OCI-LY7 (cell line): ENCODE data around the gene NDUFB2. TPM values are rescaled to one million over a fixed set of nuclear protein-coding genes. Genes with fewer than 3 reads are reported as not detected.

Source experiments
- BruUV-seq: library from RNA; stranded (reverse); fragments of 400-500 nt; replicated peaks from 2 replicates; lab custom pipeline; 2021; lab: Mats Ljungman, UMichigan
- CTCF ChIA-PET: fragments of 300-600 bp; sonication (Branson Sonifier 250); formaldehyde crosslinking; loops from one replicate; lab custom pipeline; 2022; ENCODE audit warnings: antibody characterized with exemption; ENCODE audit not compliant: unreplicated experiment; lab: Charles Lee
- POLR2A ChIA-PET: fragments of 300-600 bp; sonication (Branson Sonifier 250); formaldehyde crosslinking; loops from one replicate; lab custom pipeline; 2022; ENCODE audit warnings: antibody characterized with exemption; lab: Charles Lee
- DNase-seq: peaks from one replicate; pipeline ENCODE4 v3.0.0-alpha.2; 2015; ENCODE audit warnings: low spot score
- H2AFZ ChIP-seq: fragments of 200-600 bp; sonication (generic), shearing (Covaris generic); 2 replicates; pipeline ENCODE4 v1.6.1; 2014; ENCODE audit warnings: mild to moderate bottlenecking, antibody characterized with exemption, low read length, moderate library complexity
- H3K27ac ChIP-seq: fragments of 200-600 bp; sonication (generic); 2 replicates; pipeline ENCODE4 v1.5.1; 2014; ENCODE audit warnings: mixed run types, low read depth, mild to moderate bottlenecking, moderate library complexity, low read length, inconsistent platforms; ENCODE audit not compliant: poor library complexity, severe bottlenecking
- H3K36me3 ChIP-seq: fragments of 200-600 bp; sonication (generic); 2 replicates; pipeline ENCODE4 v1.6.1; 2014; ENCODE audit warnings: mild to moderate bottlenecking, antibody characterized with exemption, low read length, moderate library complexity, mixed read lengths; ENCODE audit not compliant: insufficient read depth
- H3K4me1 ChIP-seq: fragments of 200-600 bp; sonication (generic); 2 replicates; pipeline ENCODE4 v1.5.1; 2014; ENCODE audit warnings: mild to moderate bottlenecking, low read length; ENCODE audit not compliant: insufficient read depth, poor library complexity, severe bottlenecking
- H3K4me2 ChIP-seq: fragments of 200-600 bp; sonication (generic); 2 replicates; pipeline ENCODE4 v1.6.1; 2014; ENCODE audit warnings: mild to moderate bottlenecking, low read length
- H3K4me3 ChIP-seq: fragments of 200-600 bp; sonication (generic); 2 replicates; pipeline ENCODE4 v1.5.1; 2014; ENCODE audit warnings: mild to moderate bottlenecking, low read depth, low read length; ENCODE audit not compliant: poor library complexity, severe bottlenecking
- H3K79me2 ChIP-seq: fragments of 200-600 bp; sonication (generic); 2 replicates; pipeline ENCODE4 v1.6.1; 2016; ENCODE audit warnings: low read depth, mild to moderate bottlenecking, low read length, moderate library complexity, mixed read lengths; ENCODE audit not compliant: insufficient read depth
- H3K9me2 ChIP-seq: fragments of 200-600 bp; sonication (generic); 2 replicates; pipeline ENCODE4 v1.6.1; 2016; ENCODE audit warnings: mild to moderate bottlenecking, low read length, mixed read lengths; ENCODE audit not compliant: insufficient read depth
- H3K9me3 ChIP-seq: fragments of 200-600 bp; sonication (generic); 2 replicates; pipeline ENCODE4 v1.6.1; 2014; ENCODE audit warnings: mild to moderate bottlenecking, mixed run types, low read length, mixed read lengths
- H4K20me1 ChIP-seq: fragments of 200-600 bp; sonication (generic); 2 replicates; pipeline ENCODE4 v1.6.1; 2014; ENCODE audit warnings: mild to moderate bottlenecking, antibody characterized with exemption, low read length, moderate library complexity, mixed read lengths; ENCODE audit not compliant: insufficient read depth
- EZH2phosphoT487 ChIP-seq: fragments of 200-600 bp; sonication (generic); IDR thresholded peaks from 2 replicates; pipeline ENCODE4 v1.6.1; 2018; ENCODE audit warnings: low read depth, borderline replicate concordance, mild to moderate bottlenecking, mixed run types, antibody characterized with exemption, low read length, moderate library complexity, mixed read lengths
- intact Hi-C: fragments of 100-400 bp; cut with micrococcal nuclease; formaldehyde crosslinking; loops from one replicate; pipeline ENCODE4 v1.10.0; 2022; ENCODE audit not compliant: unreplicated experiment
- total RNA-seq, 2 experiments: library from RNA; depleted of rRNA in 1 of 2; stranded (reverse); fragments of >200 nt in 1 of 2; shearing (Covaris generic) in 1 of 2; gene quantifications; 2 replicates each; pipeline ENCODE4 v1.2.3, GENCODE V29; 2014 to 2022
- TF ChIP-seq, protein P1 (sequence below): fragments of 200-600 bp; sonication (generic); conservative IDR thresholded peaks from 2 replicates; pipeline ENCODE4 v1.5.1; 2014; ENCODE audit warnings: mild to moderate bottlenecking, antibody characterized with exemption, low read length, moderate library complexity, mixed read lengths

NDUFB2 gene
- total RNA-seq, 2 experiments from 2014 or later: 114 to 139 TPM

GRCh38 chr7:140714331-140715040 lies 18.0 kb downstream of the NDUFB2 start:
- Histone ChIP-seq H3K4me2 (no peak overlapping the region), H2AFZ (no peak overlapping the region), H3K79me2 (no peaks in the 10 kb centered on the region), H3K27ac (no peak overlapping the region), H3K9me3 (no peaks in the 10 kb centered on the region), H3K4me3 (no peak overlapping the region), H3K4me1 (peaks cover 11% of the 10 kb centered on the region), H4K20me1 (no peaks in the 10 kb centered on the region), H3K36me3 (0 out of 2 replicates have a peak, but pooled peaks cover 4% of the 10 kb centered on the region), H3K9me2 (no peaks in the 10 kb centered on the region)
- intact Hi-C loops: no loop called here
- POLR2A ChIA-PET: interaction anchor here (1.4 kb wide), 1 partner anchor 8 kb away, joined by 3 read pairs; no protein-coding TSS in a partner anchor
- CTCF ChIA-PET: no interaction called here
- no TSS peak for BruUV-seq
- no peak for DNase-seq
- no peak for TF ChIP-seq EZH2phosphoT487
- TF ChIP-seq, protein P1, sequence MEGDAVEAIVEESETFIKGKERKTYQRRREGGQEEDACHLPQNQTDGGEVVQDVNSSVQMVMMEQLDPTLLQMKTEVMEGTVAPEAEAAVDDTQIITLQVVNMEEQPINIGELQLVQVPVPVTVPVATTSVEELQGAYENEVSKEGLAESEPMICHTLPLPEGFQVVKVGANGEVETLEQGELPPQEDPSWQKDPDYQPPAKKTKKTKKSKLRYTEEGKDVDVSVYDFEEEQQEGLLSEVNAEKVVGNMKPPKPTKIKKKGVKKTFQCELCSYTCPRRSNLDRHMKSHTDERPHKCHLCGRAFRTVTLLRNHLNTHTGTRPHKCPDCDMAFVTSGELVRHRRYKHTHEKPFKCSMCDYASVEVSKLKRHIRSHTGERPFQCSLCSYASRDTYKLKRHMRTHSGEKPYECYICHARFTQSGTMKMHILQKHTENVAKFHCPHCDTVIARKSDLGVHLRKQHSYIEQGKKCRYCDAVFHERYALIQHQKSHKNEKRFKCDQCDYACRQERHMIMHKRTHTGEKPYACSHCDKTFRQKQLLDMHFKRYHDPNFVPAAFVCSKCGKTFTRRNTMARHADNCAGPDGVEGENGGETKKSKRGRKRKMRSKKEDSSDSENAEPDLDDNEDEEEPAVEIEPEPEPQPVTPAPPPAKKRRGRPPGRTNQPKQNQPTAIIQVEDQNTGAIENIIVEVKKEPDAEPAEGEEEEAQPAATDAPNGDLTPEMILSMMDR: no peak

GRCh38 chr7:140719721-140720120 lies 23.2 kb downstream of the NDUFB2 start:
- H3K27ac ChIP-seq: no peak overlapping the region
- H3K4me3 ChIP-seq: no peak overlapping the region
- no peaks in the 10 kb centered on the region for H3K9me2 ChIP-seq
- H3K36me3 ChIP-seq: no peaks in the 10 kb centered on the region
- peaks cover 19% of the 10 kb centered on the region for H3K4me1 ChIP-seq
- H2AFZ ChIP-seq: no peak overlapping the region
- no peaks in the 10 kb centered on the region for H3K79me2 ChIP-seq
- intact Hi-C loops: loop anchor here (10.0 kb wide), 2 partner anchors 295 to 815 kb away; partner anchors contain the start of gene MRPS33
- BruUV-seq: no TSS peak
- H3K9me3 ChIP-seq: no peaks in the 10 kb centered on the region
- TF ChIP-seq EZH2phosphoT487: no peak
- TF ChIP-seq, protein P1: no peak
- H3K4me2 ChIP-seq: no peak overlapping the region
- no peak for DNase-seq
- no peaks in the 10 kb centered on the region for H4K20me1 ChIP-seq
- ChIA-PET POLR2A (interaction anchor here (0.5 to 0.6 kb wide), 4 partner anchors 42 to 1960 kb away, joined by 3 read pairs; no protein-coding TSS in a partner anchor), CTCF (no interaction called here)

- Histone ChIP-seq H3K4me1 (peaks cover 14% of the 10 kb centered on the region), H4K20me1 (no peaks in the 10 kb centered on the region), H3K79me2 (no peaks in the 10 kb centered on the region), H3K4me2 (no peak overlapping the region), H3K27ac (no peak overlapping the region), H3K9me2 (no peaks in the 10 kb centered on the region), H3K4me3 (no peak overlapping the region), H2AFZ (no peak overlapping the region), H3K9me3 (no peaks in the 10 kb centered on the region), H3K36me3 (no peaks in the 10 kb centered on the region)
- no peak for DNase-seq
- ChIA-PET POLR2A (interaction anchor here (1.1 kb wide), 1 partner anchor 19 kb away, joined by 4 read pairs; no protein-coding TSS in a partner anchor), CTCF (no interaction called here)
- BruUV-seq: no TSS peak
- intact Hi-C loops: loop anchor here (10.0 kb wide), 2 partner anchors 293 to 813 kb away; partner anchors contain the start of gene MRPS33
- TF ChIP-seq EZH2phosphoT487: no peak
- TF ChIP-seq, protein P1: no peak
Measured at GRCh38 chr7:140722254-140722653, 25.7 kb downstream of the NDUFB2 start.
